Fibroblast of pulmonary artery (primary cell): ENCODE measurements around the gene CSK.

ENCODE experiments used
- DNase-seq: peaks from one replicate; pipeline ENCODE4 v3.0.0-alpha.2; 2010; ENCODE audit warnings: low read depth
- H3K4me3 ChIP-seq: replicated peaks from 2 replicates; pipeline ENCODE4 v1.5.1; 2011; ENCODE audit warnings: low read depth, mild to moderate bottlenecking, control low read depth, low read length, moderate library complexity
- TF ChIP-seq, protein P1 (sequence below): IDR thresholded peaks from 2 replicates; pipeline ENCODE4 v1.5.1; 2011; ENCODE audit warnings: mild to moderate bottlenecking, control low read depth, low read length, inconsistent platforms; ENCODE audit errors: missing control alignments

CSK gene

DNA sequence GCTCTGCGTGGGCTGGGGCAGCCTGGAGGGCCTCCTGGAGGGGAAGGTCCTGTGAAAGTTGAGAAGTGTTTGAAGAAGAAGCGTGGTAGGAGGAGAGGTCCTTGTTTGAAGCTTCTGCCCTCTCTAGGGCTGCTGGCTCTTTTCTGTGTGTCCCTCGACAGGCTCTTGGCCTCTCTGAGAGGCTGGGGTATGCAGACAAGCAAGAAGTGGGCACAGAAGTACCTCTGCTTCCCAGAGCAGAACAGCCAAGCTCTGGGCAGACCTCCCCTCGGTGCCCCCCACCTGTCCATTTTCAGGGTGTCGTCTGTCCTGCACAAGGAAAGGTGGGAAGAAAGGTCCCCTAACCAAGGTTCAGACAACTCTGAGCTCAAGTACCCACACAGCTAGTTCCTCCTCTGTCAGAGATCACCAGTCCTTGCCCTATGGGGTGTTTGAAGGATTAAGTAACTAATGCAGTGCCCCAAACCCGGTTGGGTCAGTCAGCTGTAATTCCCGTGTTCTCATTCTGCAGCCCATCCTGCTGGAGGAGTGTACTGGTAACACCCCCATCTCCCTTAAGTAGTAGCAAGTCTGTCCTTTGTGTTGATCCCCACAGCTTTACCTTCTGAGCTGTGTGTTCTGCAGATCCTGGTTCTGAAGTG lies 6.3 kb downstream of the CSK start:
- no peak for DNase-seq
- H3K4me3 ChIP-seq, result no peak overlapping the region
- TF ChIP-seq, protein P1, sequence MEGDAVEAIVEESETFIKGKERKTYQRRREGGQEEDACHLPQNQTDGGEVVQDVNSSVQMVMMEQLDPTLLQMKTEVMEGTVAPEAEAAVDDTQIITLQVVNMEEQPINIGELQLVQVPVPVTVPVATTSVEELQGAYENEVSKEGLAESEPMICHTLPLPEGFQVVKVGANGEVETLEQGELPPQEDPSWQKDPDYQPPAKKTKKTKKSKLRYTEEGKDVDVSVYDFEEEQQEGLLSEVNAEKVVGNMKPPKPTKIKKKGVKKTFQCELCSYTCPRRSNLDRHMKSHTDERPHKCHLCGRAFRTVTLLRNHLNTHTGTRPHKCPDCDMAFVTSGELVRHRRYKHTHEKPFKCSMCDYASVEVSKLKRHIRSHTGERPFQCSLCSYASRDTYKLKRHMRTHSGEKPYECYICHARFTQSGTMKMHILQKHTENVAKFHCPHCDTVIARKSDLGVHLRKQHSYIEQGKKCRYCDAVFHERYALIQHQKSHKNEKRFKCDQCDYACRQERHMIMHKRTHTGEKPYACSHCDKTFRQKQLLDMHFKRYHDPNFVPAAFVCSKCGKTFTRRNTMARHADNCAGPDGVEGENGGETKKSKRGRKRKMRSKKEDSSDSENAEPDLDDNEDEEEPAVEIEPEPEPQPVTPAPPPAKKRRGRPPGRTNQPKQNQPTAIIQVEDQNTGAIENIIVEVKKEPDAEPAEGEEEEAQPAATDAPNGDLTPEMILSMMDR, result no peak

DNA sequence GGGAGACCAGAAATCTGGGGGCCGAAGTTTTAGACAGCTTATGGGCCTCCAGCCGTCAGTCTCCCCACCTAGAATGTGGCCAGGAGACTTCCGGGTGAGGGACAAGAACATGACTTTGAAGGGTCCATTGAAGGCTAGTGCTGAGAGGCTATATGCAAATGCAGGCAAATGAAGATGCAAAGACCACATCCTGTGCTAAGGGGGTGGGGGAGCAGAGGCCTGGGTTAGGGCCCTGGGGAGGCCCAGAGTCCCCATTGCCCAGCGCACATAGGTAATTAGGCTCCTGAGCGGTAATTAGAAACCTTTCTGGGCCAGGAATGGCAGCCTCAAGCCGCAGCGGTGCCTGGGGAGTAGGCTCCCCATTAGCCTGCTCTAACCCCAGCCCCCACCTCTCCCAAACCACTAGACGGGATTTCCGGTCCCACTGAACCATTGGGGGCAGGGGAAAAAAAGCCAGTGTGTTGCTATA lies 6.8 kb downstream of the CSK start:
- TF ChIP-seq, protein P1, result no peak
- no peak for DNase-seq
- no peak overlapping the region for H3K4me3 ChIP-seq

DNA sequence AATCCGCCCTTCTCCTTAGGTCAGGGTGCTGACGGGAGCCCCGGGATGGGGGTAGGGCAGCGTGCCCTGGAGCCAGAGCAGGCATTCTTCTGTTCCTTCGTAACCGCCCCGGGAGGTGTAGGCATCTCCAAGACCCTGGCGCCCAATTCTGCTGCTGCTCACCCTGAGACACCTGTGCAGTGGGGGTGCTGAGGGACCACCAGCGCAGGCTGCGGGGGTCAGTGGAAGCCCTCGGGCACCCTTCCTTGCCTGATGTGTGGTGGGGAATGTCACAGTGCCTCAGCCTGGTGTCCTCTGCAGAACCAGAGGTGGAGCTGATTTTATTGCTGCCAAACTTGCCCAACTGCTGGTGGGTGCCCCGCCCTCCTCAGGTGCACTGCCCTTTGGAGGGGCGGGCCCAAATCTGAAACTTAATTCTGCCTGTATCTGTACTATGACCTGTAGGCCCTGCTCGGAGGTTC lies 7.3 kb downstream of the CSK start:
- TF ChIP-seq, protein P1, result no peak
- no peak overlapping the region for H3K4me3 ChIP-seq
- no peak for DNase-seq

DNA sequence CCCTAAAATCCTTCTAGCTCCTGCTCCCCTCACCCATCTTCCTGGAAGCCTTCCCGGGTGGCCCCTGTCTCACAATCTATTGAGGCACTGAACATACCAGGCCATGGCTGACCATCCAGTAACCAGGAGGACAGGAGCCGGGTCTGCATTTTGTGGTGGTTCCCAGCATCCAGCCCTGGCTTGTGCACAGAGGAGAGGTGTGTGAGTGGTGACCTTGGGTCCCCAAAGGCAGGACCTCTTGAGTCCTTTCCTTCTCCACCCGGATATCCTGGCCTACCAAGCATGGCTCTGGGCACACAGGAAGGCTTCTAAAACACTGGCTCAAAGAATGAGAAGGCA lies 7.8 kb downstream of the CSK start:
- TF ChIP-seq, protein P1, result no peak
- DNase-seq, result no peak
- H3K4me3 ChIP-seq, result no peak overlapping the region

DNA sequence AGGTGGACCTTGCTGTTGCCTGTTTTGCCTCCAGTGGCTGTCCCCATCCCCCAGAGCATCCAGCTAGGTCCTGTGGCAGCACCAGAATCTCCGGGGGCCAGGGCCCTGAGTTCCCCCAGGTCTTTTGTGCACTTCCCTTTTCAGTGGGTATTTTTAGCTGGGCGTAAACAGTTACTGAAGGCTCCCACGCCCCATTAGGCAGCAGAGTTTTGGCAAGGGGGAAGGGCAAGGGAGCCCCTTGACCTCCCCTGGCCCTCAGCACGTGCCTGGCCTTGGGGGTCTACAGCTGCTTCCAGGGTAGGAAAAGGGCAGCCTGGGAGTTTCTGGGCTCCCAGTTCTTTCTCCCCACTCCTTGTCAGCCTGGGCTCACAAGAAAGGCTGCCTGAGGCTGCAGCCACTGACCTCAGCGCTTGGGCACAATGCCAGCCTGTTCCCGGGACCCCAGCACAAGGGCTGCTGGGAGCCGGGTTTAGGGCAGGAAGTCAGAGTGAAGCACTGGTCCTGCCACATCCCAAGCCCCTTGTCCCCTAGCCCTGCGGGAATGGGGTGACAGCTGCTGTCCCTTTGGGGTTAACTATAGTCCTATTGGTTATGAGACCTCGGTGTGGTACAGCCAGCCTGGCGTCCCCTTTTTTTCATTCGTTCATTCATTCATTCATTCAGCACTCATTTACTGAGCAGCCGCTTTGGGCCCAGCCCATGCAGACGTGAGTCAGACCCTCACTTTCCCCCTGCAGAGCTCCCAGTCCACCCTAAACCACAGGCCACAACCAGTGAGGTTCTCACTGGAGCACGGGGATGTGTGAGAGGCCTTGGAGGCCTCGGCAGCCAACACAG lies 8.4 kb downstream of the CSK start:
- TF ChIP-seq, protein P1, result no peak
- H3K4me3 ChIP-seq, result no peak overlapping the region
- DNase-seq, result peak; percentile 69

DNA sequence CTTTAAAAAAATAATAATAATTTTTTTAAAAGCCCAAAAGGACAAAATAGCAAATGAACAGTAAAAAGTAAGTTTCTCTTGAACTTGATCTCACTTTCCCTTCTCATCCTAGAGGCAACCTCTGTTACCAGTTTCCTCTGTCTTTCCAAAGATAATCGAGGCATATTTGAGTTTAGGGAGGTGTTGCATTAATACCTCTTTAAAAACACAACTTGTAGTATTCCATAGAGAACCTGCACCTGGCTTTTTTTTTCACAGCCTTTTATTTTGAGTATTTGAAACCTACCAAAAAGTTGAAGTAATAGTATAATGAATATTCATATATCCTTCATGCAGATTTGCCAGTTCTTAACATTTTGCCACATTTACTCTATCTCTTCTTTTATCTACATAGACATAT lies 9.1 kb downstream of the CSK start:
- DNase-seq, result no peak
- TF ChIP-seq, protein P1, result no peak
- H3K4me3 ChIP-seq, result no peak overlapping the region
